GM13976 (cell line): ENCODE data around the gene SLC66A1.

Experiments used
- DNase-seq: peaks from one replicate; pipeline ENCODE4 v3.0.0; 2012; ENCODE audit warnings: low spot score
- in situ Hi-C: fragments of 300-500 bp; cut with MboI; formaldehyde crosslinking; loops from one replicate; pipeline ENCODE4 v1.12.0; 2022; ENCODE audit warnings: low sequenced_read_pairs, mixed read lengths, inconsistent platforms; ENCODE audit not compliant: unreplicated experiment
- TF ChIP-seq, protein P1 (sequence below): IDR thresholded peaks from 2 replicates; pipeline ENCODE4 v1.5.1; 2012; ENCODE audit warnings: borderline replicate concordance, mild to moderate bottlenecking; ENCODE audit not compliant: insufficient read depth; ENCODE audit errors: extremely low read depth, missing control alignments, control extremely low read depth

SLC66A1 gene

DNA sequence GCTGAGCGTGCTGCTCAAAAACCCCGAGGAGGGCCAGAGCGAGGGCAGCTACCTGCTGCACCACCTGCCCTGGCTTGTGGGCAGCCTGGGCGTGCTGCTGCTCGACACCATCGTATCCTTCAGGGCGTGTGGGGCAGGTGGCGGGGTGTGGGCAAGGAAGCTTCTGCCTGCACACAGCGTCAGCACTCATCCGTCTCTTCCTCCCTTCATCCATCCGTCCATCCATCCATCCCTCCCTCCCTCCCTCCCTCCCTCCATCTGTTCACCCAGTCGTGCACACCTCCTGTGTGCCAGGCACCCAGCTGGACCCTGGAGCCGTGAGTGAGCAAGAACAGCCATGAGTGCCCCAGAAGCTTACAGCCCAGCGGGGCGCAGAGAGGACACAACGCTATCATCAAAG, 15.2 kb downstream of the SLC66A1 start:
- TF ChIP-seq, protein P1, sequence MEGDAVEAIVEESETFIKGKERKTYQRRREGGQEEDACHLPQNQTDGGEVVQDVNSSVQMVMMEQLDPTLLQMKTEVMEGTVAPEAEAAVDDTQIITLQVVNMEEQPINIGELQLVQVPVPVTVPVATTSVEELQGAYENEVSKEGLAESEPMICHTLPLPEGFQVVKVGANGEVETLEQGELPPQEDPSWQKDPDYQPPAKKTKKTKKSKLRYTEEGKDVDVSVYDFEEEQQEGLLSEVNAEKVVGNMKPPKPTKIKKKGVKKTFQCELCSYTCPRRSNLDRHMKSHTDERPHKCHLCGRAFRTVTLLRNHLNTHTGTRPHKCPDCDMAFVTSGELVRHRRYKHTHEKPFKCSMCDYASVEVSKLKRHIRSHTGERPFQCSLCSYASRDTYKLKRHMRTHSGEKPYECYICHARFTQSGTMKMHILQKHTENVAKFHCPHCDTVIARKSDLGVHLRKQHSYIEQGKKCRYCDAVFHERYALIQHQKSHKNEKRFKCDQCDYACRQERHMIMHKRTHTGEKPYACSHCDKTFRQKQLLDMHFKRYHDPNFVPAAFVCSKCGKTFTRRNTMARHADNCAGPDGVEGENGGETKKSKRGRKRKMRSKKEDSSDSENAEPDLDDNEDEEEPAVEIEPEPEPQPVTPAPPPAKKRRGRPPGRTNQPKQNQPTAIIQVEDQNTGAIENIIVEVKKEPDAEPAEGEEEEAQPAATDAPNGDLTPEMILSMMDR = no peak
- in situ Hi-C loops = no loop called here
- DNase-seq = no peak

DNA sequence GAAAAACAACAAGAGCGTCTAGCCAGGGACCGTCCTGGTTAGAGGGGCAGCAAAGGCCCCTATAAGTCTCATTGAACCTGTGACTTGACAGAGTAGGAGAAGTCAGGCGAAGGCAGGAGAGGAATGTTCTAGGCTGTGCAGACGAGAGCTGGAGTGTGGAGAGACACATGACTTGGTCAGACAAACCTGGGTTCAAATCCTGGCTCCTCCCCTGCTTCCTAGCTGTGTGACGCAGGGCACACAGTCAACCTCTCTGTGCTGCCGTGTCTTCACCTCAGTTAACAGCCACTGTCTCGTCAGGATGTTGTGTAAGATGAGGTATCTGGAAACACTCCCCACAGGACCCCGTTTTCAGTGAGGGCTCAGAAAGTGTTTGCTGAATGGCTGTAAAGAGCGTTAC, 15.6 kb downstream of the SLC66A1 start:
- in situ Hi-C loops = no loop called here
- TF ChIP-seq, protein P1 = no peak
- DNase-seq = no peak

GRCh38 chr1:19328486-19328885, 16.4 kb downstream of the SLC66A1 start:
- in situ Hi-C loops = no loop called here
- no peak for DNase-seq
- TF ChIP-seq, protein P1 = no peak

DNA sequence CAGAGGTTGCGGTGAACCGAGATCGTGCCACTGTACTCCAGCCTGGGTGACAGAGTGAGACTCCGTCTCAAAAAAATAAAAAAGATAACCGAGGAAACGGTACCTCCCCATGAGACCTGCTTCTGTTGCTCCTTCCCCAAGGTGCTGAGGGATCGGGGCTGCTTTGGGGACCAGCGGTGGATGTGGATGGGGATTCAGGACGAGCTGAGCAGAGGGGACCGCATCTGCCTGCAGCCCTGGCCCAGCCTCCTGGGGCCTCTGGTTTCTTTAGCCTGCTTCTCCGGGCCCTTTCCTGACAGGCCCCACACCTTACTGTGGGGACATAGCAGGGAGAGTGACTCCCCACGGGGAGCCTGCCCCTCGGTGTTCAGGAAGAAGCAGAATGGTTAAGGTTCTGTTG, 17.1 kb downstream of the SLC66A1 start:
- no peak for DNase-seq
- in situ Hi-C loops = no loop called here
- TF ChIP-seq, protein P1 = no peak

DNA sequence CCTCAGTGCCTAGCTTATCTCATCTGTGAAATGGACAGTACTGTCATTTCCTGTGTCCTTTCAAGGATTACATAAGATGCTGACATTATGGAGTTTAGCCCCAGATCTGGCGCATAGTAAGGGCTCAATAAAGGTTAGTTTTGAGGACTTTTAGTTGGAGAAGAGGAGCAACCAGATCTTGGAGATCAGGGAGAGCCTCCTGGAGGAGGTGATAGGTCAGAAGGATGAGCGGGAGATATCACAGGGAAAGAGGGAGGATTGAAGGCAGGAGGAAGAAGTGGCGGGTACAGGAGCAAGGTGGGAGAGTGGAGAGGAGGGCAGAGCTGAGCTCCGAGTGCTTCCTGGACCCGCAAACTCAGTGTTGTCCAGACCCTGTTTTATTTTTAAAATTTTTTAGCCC, 17.5 kb downstream of the SLC66A1 start:
- no peak for DNase-seq
- in situ Hi-C loops = loop anchor here (10.0 kb wide), 1 partner anchor 325 kb away; no protein-coding TSS in a partner anchor
- TF ChIP-seq, protein P1 = no peak

GRCh38 chr1:19330449-19331135, 18.5 kb downstream of the SLC66A1 start:
- in situ Hi-C loops = loop anchor here (10.0 kb wide), 1 partner anchor 324 kb away; no protein-coding TSS in a partner anchor
- DNase-seq = no peak
- TF ChIP-seq, protein P1 = no peak
